Liver (tissue), 3 donors: ENCODE data around the gene CRYBA2.

Experiments
- EGR1 ChIP-seq, 2 donors: IDR thresholded peaks; 2 replicates each; pipeline ENCODE4 v1.6.1; 2016 to 2018; ENCODE audit warnings: antibody characterized with exemption in 2 of 2, low read depth in 2 of 2
- GABPA ChIP-seq, 2 donors: IDR thresholded peaks in 1 of 2; conservative IDR thresholded peaks in 1 of 2; 2 replicates each; pipeline ENCODE4 v1.6.1; 2016; ENCODE audit warnings: antibody characterized with exemption in 2 of 2, mild to moderate bottlenecking in 1 of 2, moderate library complexity in 1 of 2
- JUND ChIP-seq, 2 donors: IDR thresholded peaks; 2 replicates each; pipeline ENCODE4 v1.6.1; 2016; ENCODE audit warnings: antibody characterized with exemption in 2 of 2
- RXRA ChIP-seq, 2 donors: IDR thresholded peaks; 2 replicates each; pipeline ENCODE4 v1.6.1; 2017 to 2018; ENCODE audit warnings: antibody characterized with exemption in 2 of 2, mild to moderate bottlenecking in 1 of 2
- SP1 ChIP-seq: IDR thresholded peaks from 2 replicates; pipeline ENCODE4 v1.6.1; 2018; ENCODE audit warnings: antibody characterized with exemption, mild to moderate bottlenecking
- TF ChIP-seq, protein P1 (sequence below): fragments of 150-350 bp; IDR thresholded peaks from 2 replicates; pipeline ENCODE4 v1.5.1; 2017; ENCODE audit warnings: improper control_type of control experiment, low read depth, low read length; ENCODE audit not compliant: missing input control
- TF ChIP-seq, protein P2 (sequence below): IDR thresholded peaks from 2 replicates; pipeline ENCODE4 v1.6.1; 2016; ENCODE audit warnings: antibody characterized with exemption
- TF ChIP-seq, protein P3 (sequence below): IDR thresholded peaks from 2 replicates; pipeline ENCODE4 v1.6.1; 2016; ENCODE audit warnings: antibody characterized with exemption, mild to moderate bottlenecking
- TF ChIP-seq, protein P4 (sequence below): IDR thresholded peaks from 2 replicates; pipeline ENCODE4 v1.6.1; 2016; ENCODE audit warnings: antibody characterized with exemption
- TF ChIP-seq, protein P5 (sequence below): IDR thresholded peaks from 2 replicates; pipeline ENCODE4 v1.6.1; 2016; ENCODE audit warnings: antibody characterized with exemption
- donor health status: healthy.
- donor health status: healthy.

DNA sequence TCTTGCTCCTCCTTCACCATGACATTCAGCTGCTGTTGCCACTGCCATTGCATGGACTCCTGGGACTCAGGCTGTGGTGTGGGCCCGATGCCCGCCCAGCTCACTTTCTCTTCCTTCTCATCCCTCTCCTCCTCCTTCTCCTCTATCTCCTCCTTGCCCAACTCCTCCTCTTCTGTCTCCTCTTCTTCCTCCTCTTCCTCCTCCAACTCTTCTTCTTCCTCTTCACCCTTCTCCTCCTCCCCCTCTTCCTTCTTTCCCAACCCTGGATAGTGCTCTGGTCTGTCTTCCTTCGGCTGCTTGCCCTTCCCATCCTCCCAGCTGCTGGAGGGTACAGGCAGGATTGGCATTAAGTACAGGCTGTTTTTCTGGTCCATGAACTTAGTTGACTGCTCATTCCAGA is 10.8 kb upstream of the CRYBA2 start:
- TF ChIP-seq, protein P1, sequence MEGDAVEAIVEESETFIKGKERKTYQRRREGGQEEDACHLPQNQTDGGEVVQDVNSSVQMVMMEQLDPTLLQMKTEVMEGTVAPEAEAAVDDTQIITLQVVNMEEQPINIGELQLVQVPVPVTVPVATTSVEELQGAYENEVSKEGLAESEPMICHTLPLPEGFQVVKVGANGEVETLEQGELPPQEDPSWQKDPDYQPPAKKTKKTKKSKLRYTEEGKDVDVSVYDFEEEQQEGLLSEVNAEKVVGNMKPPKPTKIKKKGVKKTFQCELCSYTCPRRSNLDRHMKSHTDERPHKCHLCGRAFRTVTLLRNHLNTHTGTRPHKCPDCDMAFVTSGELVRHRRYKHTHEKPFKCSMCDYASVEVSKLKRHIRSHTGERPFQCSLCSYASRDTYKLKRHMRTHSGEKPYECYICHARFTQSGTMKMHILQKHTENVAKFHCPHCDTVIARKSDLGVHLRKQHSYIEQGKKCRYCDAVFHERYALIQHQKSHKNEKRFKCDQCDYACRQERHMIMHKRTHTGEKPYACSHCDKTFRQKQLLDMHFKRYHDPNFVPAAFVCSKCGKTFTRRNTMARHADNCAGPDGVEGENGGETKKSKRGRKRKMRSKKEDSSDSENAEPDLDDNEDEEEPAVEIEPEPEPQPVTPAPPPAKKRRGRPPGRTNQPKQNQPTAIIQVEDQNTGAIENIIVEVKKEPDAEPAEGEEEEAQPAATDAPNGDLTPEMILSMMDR: no peak
- TF ChIP-seq, protein P2, sequence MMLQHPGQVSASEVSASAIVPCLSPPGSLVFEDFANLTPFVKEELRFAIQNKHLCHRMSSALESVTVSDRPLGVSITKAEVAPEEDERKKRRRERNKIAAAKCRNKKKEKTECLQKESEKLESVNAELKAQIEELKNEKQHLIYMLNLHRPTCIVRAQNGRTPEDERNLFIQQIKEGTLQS: no peak
- TF ChIP-seq JUND (IDR thresholded peaks at IDR 0.05): no peak
- TF ChIP-seq, protein P3, sequence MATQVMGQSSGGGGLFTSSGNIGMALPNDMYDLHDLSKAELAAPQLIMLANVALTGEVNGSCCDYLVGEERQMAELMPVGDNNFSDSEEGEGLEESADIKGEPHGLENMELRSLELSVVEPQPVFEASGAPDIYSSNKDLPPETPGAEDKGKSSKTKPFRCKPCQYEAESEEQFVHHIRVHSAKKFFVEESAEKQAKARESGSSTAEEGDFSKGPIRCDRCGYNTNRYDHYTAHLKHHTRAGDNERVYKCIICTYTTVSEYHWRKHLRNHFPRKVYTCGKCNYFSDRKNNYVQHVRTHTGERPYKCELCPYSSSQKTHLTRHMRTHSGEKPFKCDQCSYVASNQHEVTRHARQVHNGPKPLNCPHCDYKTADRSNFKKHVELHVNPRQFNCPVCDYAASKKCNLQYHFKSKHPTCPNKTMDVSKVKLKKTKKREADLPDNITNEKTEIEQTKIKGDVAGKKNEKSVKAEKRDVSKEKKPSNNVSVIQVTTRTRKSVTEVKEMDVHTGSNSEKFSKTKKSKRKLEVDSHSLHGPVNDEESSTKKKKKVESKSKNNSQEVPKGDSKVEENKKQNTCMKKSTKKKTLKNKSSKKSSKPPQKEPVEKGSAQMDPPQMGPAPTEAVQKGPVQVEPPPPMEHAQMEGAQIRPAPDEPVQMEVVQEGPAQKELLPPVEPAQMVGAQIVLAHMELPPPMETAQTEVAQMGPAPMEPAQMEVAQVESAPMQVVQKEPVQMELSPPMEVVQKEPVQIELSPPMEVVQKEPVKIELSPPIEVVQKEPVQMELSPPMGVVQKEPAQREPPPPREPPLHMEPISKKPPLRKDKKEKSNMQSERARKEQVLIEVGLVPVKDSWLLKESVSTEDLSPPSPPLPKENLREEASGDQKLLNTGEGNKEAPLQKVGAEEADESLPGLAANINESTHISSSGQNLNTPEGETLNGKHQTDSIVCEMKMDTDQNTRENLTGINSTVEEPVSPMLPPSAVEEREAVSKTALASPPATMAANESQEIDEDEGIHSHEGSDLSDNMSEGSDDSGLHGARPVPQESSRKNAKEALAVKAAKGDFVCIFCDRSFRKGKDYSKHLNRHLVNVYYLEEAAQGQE: no peak
- TF ChIP-seq, protein P4, sequence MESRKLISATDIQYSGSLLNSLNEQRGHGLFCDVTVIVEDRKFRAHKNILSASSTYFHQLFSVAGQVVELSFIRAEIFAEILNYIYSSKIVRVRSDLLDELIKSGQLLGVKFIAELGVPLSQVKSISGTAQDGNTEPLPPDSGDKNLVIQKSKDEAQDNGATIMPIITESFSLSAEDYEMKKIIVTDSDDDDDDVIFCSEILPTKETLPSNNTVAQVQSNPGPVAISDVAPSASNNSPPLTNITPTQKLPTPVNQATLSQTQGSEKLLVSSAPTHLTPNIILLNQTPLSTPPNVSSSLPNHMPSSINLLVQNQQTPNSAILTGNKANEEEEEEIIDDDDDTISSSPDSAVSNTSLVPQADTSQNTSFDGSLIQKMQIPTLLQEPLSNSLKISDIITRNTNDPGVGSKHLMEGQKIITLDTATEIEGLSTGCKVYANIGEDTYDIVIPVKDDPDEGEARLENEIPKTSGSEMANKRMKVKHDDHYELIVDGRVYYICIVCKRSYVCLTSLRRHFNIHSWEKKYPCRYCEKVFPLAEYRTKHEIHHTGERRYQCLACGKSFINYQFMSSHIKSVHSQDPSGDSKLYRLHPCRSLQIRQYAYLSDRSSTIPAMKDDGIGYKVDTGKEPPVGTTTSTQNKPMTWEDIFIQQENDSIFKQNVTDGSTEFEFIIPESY: no peak
- no peak for TF ChIP-seq EGR1 (IDR thresholded peaks at IDR 0.05; ENCODE audit: low read depth in 2 of 2)
- TF ChIP-seq, protein P5, sequence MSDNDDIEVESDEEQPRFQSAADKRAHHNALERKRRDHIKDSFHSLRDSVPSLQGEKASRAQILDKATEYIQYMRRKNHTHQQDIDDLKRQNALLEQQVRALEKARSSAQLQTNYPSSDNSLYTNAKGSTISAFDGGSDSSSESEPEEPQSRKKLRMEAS: no peak
- TF ChIP-seq SP1: no peak
- no peak for TF ChIP-seq RXRA (IDR thresholded peaks at IDR 0.05)
- TF ChIP-seq GABPA (IDR thresholded peaks at IDR 0.05 in 1 of 2, conservative IDR thresholded peaks at IDR 0.05 in 1 of 2): no peak
